ENCODE results near the gene UBLCP1. TPM values are rescaled to one million over a fixed set of nuclear protein-coding genes. Genes with fewer than 3 reads are reported as not detected.

UBLCP1 gene
- total and polyA plus RNA-seq, 2 donors (not counting 3 experiments of a cell fraction or from before 2014, with no cell fraction given): 5.9 to 20.3 TPM

DNA sequence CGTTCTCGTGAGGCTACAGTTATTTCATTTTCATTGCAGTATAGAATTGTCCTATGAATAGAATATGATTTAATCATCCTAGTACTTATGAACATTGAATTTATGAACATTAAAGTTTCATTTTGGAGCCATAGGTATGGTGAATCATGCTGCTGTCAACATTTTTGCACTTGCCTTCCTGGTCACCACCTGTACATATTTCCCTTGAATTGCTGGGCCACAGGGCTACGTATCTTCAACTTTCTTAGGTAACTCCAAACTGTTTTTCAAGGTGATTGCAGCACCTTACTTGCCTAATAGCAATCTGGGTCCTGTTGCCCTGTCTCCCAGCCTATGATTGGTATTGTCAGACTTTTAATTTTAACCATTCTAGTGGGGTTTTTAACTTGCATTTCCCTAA, 47.2 kb upstream of the UBLCP1 start:
- dilution Hi-C loops (cut with MboI; ENCODE audit: extremely low pct_ligation_motif_present, low sequenced_read_pairs): no loop called here
- no peaks in the 10 kb centered on the region for H3K79me2 ChIP-seq (ENCODE audit: control insufficient read depth, insufficient read depth, low read length)
- H3K9me3 ChIP-seq (replicated peaks; ENCODE audit: control insufficient read depth, insufficient read depth, low read length): no peaks in the 10 kb centered on the region
- H3K4me2 ChIP-seq (ENCODE audit: insufficient read depth, low read length): no peak overlapping the region
- TF ChIP-seq FOS (IDR thresholded peaks at IDR 0.05; ENCODE audit: borderline replicate concordance, insufficient read depth, low read length): no peak
- no peak for TF ChIP-seq EZH2 (IDR thresholded peaks at IDR 0.05; ENCODE audit: borderline replicate concordance, low read depth, low read length, severe bottlenecking)
- peaks cover 0 to 6% of the 10 kb centered on the region in 2 experiments for H3K27me3 ChIP-seq (ENCODE audit: control insufficient read depth in 2 of 2, insufficient read depth in 2 of 2, low read length in 2 of 2)
- no peaks in the 10 kb centered on the region for H3K36me3 ChIP-seq (ENCODE audit: control insufficient read depth in 2 of 2, extremely low read depth in 1 of 2, insufficient read depth in 2 of 2, low read length in 2 of 2)
- intact Hi-C loops (cut with micrococcal nuclease): no loop called here
- no peak for DNase-seq (ENCODE audit: low read depth, low spot score)
- BruUV-seq (replicated peaks): no TSS peak
- no peak overlapping the region for H3K4me3 ChIP-seq (replicated peaks in 1 of 3; ENCODE audit: insufficient read depth in 1 of 3, low read depth in 1 of 3, low read length in 3 of 3)
- H2AFZ ChIP-seq (ENCODE audit: low read depth, low read length): no peak overlapping the region
- H3K27ac ChIP-seq (ENCODE audit: insufficient read depth, low read depth, low read length): no peak overlapping the region
- H3K9ac ChIP-seq (replicated peaks; ENCODE audit: extremely low read depth, insufficient read depth, low read length): no peak overlapping the region
- H4K20me1 ChIP-seq (replicated peaks; ENCODE audit: control insufficient read depth, extremely low read depth, insufficient read depth, low read length): no peaks in the 10 kb centered on the region
- H3K4me1 ChIP-seq (ENCODE audit: control insufficient read depth, extremely low read depth, insufficient read depth, low read length): no peaks in the 10 kb centered on the region
- CTCF ChIA-PET: interaction anchor here (1.5 kb wide), 1 partner anchor 59 kb away, joined by 8 read pairs; no protein-coding TSS in a partner anchor
- POLR2A ChIA-PET: no interaction called here
- no peaks in the 10 kb centered on the region for H3K9me1 ChIP-seq (replicated peaks; ENCODE audit: control insufficient read depth, extremely low read depth, insufficient read depth, low read length)
- no peak for FAIRE-seq

DNA sequence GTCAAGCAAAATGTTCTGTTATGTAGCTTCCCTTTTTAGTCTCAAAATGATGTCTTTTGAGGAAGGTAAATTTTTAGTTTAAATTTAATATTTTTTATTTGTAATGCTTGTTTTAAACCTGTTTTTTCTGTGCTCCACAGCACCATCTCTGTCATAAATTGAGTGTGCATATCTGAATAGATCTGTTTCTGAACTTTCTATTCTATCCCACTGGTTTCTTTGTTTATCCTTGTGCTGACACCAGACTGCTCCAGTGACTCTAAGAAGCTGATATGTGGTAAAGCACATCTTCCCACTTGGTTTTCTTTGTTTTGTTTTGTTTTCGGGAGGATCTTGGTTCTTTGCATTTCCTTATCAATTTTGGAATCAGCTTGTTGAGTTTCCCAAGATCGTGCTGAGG, 46.6 kb upstream of the UBLCP1 start:
- CTCF ChIA-PET: interaction anchor here (0.9 to 1.5 kb wide), 2 partner anchors 9 to 60 kb away, joined by 4 to 8 read pairs; no protein-coding TSS in a partner anchor
- POLR2A ChIA-PET: no interaction called here
- Histone ChIP-seq H3K36me3 (ENCODE audit: control insufficient read depth in 2 of 2, extremely low read depth in 1 of 2, insufficient read depth in 2 of 2, low read length in 2 of 2) (no peaks in the 10 kb centered on the region), H3K27ac (ENCODE audit: insufficient read depth, low read depth, low read length) (no peak overlapping the region), H3K4me3 (replicated peaks in 1 of 3; ENCODE audit: insufficient read depth in 1 of 3, low read depth in 1 of 3, low read length in 3 of 3) (no peak overlapping the region), H3K4me1 (ENCODE audit: control insufficient read depth, extremely low read depth, insufficient read depth, low read length) (no peaks in the 10 kb centered on the region), H2AFZ (ENCODE audit: low read depth, low read length) (no peak overlapping the region), H3K9ac (replicated peaks; ENCODE audit: extremely low read depth, insufficient read depth, low read length) (no peak overlapping the region), H3K9me3 (replicated peaks; ENCODE audit: control insufficient read depth, insufficient read depth, low read length) (no peaks in the 10 kb centered on the region), H4K20me1 (replicated peaks; ENCODE audit: control insufficient read depth, extremely low read depth, insufficient read depth, low read length) (no peaks in the 10 kb centered on the region), H3K79me2 (ENCODE audit: control insufficient read depth, insufficient read depth, low read length) (no peaks in the 10 kb centered on the region), H3K4me2 (ENCODE audit: insufficient read depth, low read length) (no peak overlapping the region), H3K27me3 (ENCODE audit: control insufficient read depth in 2 of 2, insufficient read depth in 2 of 2, low read length in 2 of 2) (peaks cover 0 to 6% of the 10 kb centered on the region in 2 experiments), H3K9me1 (replicated peaks; ENCODE audit: control insufficient read depth, extremely low read depth, insufficient read depth, low read length) (no peaks in the 10 kb centered on the region)
- dilution Hi-C loops (cut with MboI; ENCODE audit: extremely low pct_ligation_motif_present, low sequenced_read_pairs): no loop called here
- TF ChIP-seq, protein P1, sequence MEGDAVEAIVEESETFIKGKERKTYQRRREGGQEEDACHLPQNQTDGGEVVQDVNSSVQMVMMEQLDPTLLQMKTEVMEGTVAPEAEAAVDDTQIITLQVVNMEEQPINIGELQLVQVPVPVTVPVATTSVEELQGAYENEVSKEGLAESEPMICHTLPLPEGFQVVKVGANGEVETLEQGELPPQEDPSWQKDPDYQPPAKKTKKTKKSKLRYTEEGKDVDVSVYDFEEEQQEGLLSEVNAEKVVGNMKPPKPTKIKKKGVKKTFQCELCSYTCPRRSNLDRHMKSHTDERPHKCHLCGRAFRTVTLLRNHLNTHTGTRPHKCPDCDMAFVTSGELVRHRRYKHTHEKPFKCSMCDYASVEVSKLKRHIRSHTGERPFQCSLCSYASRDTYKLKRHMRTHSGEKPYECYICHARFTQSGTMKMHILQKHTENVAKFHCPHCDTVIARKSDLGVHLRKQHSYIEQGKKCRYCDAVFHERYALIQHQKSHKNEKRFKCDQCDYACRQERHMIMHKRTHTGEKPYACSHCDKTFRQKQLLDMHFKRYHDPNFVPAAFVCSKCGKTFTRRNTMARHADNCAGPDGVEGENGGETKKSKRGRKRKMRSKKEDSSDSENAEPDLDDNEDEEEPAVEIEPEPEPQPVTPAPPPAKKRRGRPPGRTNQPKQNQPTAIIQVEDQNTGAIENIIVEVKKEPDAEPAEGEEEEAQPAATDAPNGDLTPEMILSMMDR (IDR thresholded peaks at IDR 0.05; ENCODE audit: extremely low read depth in 1 of 2, insufficient read depth in 1 of 2, low read depth in 1 of 2, low read length in 2 of 2): no peak
- TF ChIP-seq GATA2 (IDR thresholded peaks at IDR 0.05; ENCODE audit: insufficient read depth, insufficient read length, low read depth, low read length) (no peak), JUN (IDR thresholded peaks at IDR 0.05; ENCODE audit: borderline replicate concordance, insufficient read depth, insufficient read length, low read depth) (no peak), POLR2AphosphoS5 (IDR thresholded peaks at IDR 0.05; ENCODE audit: insufficient read depth, low read depth, low read length) (no peak), POLR2A (IDR thresholded peaks at IDR 0.05; ENCODE audit: low read depth, low read length) (no peak), EZH2 (IDR thresholded peaks at IDR 0.05; ENCODE audit: borderline replicate concordance, low read depth, low read length, severe bottlenecking) (no peak), MYC (IDR thresholded peaks at IDR 0.05; ENCODE audit: low read depth, low read length) (no peak), FOS (IDR thresholded peaks at IDR 0.05; ENCODE audit: borderline replicate concordance, insufficient read depth, low read length) (no peak)
- TF ChIP-seq, protein P2, sequence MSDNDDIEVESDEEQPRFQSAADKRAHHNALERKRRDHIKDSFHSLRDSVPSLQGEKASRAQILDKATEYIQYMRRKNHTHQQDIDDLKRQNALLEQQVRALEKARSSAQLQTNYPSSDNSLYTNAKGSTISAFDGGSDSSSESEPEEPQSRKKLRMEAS (IDR thresholded peaks at IDR 0.05; ENCODE audit: insufficient read depth, insufficient read length): no peak
- DNase-seq (ENCODE audit: low read depth, low spot score) (no peak), FAIRE-seq (no peak)
- no TSS peak for BruUV-seq (replicated peaks)
- intact Hi-C loops (cut with micrococcal nuclease): no loop called here

Data from endothelial cell of umbilical vein (primary cell).